HG02840 (cell line): ENCODE measurements around the gene ARSG.
"Not testable (repeated sequence)": the region's sequence is repeated elsewhere in the genome, so short reads cannot be mapped to it uniquely, and the experiment has no call there.

Experiments used
- ATAC-seq: cut with Tn5 transposase; IDR thresholded peaks from one replicate; pipeline ENCODE4 v1.9.1; 2021; ENCODE audit warnings: mild to moderate bottlenecking, moderate library complexity, moderate number of reproducible peaks; ENCODE audit not compliant: unreplicated experiment, low FRiP score

The ARSG gene

GRCh38 chr17:68391561-68392268 lies 100.4 kb downstream of the ARSG start:
- no peak for ATAC-seq

GRCh38 chr17:68394608-68395331 lies 103.5 kb downstream of the ARSG start:
- ATAC-seq, result no peak

GRCh38 chr17:68396226-68397107 lies 105.2 kb downstream of the ARSG start:
- no peak for ATAC-seq

- no peak for ATAC-seq
Observed at GRCh38 chr17:68397108-68397536, 105.8 kb downstream of the ARSG start.

GRCh38 chr17:68398691-68399637 lies 107.7 kb downstream of the ARSG start:
- no peak for ATAC-seq

- ATAC-seq, result no peak
Observed at GRCh38 chr17:68399638-68400403, 108.5 kb downstream of the ARSG start.

- no peak for ATAC-seq
Observed at GRCh38 chr17:68400404-68400735, 109.1 kb downstream of the ARSG start.

GRCh38 chr17:68401288-68401687 lies 110.0 kb downstream of the ARSG start:
- no peak for ATAC-seq

- no peak for ATAC-seq
Observed at GRCh38 chr17:68403122-68403521, 111.8 kb downstream of the ARSG start.

- not testable (repeated sequence) for ATAC-seq
Observed at GRCh38 chr17:68403837-68404236, 112.5 kb downstream of the ARSG start.

- not testable (repeated sequence) for ATAC-seq
Observed at GRCh38 chr17:68407656-68408055, 116.4 kb downstream of the ARSG start.

GRCh38 chr17:68413597-68414560 lies 122.6 kb downstream of the ARSG start:
- not testable (repeated sequence) for ATAC-seq

GRCh38 chr17:68414901-68415300 lies 123.6 kb downstream of the ARSG start:
- not testable (repeated sequence) for ATAC-seq

GRCh38 chr17:68417317-68417716 lies 126.0 kb downstream of the ARSG start:
- ATAC-seq, result no peak

GRCh38 chr17:68418876-68419275 lies 127.6 kb downstream of the ARSG start:
- no peak for ATAC-seq

GRCh38 chr17:68420065-68420464 lies 128.8 kb downstream of the ARSG start:
- no peak for ATAC-seq

GRCh38 chr17:68421486-68421885 lies 130.2 kb downstream of the ARSG start:
- ATAC-seq, result no peak

- no peak for ATAC-seq
Observed at GRCh38 chr17:68422821-68423220, 131.5 kb downstream of the ARSG start.
